ENCODE results near the gene ZNF205. TPM values are rescaled to one million over a fixed set of nuclear protein-coding genes. Genes with fewer than 3 reads are reported as not detected.
"Not testable (repeated sequence)": the region's sequence is repeated elsewhere in the genome, so short reads cannot be mapped to it uniquely, and the experiment has no call there.

Gene ZNF205
- total and polyA plus RNA-seq, 2 of the 4 experiments (the other 2 are of a cell fraction), result 8.2 to 12.7 TPM

- CTCF ChIA-PET, result interaction anchor here (2.2 kb wide), 1 partner anchor 39 kb away, joined by 7 read pairs; no protein-coding TSS in a partner anchor
- H2BK20ac ChIP-seq (ENCODE audit: low read depth, low read length); H3K4ac ChIP-seq (ENCODE audit: low read depth, low read length); H3K79me1 ChIP-seq (ENCODE audit: low read depth in 1 of 2, low read length in 2 of 2); H3K27ac ChIP-seq (ENCODE audit: insufficient read depth, low read length); H4K5ac ChIP-seq (ENCODE audit: low read depth, low read length); H3K9me1 ChIP-seq (ENCODE audit: insufficient read depth, low read length); intact Hi-C loops (cut with micrococcal nuclease); POLR2A ChIA-PET (ENCODE audit: unreplicated experiment); H3K36me3 ChIP-seq (ENCODE audit: control insufficient read depth, insufficient read depth, low read length); DNase-seq; H4K91ac ChIP-seq (ENCODE audit: insufficient read depth, low read depth, low read length); H3K4me3 ChIP-seq (ENCODE audit: insufficient read depth, low read depth, low read length); H3K23ac ChIP-seq (ENCODE audit: low read depth, low read length); H2AK5ac ChIP-seq (ENCODE audit: low read depth, low read length); H3K9ac ChIP-seq (ENCODE audit: low read depth, low read length); H3K18ac ChIP-seq (ENCODE audit: low read depth, low read length); H4K8ac ChIP-seq (ENCODE audit: low read depth in 2 of 2, low read length in 2 of 2); H4K20me1 ChIP-seq (ENCODE audit: insufficient read depth, low read length); ATAC-seq (ENCODE audit: low read depth); H2AFZ ChIP-seq (replicated peaks; ENCODE audit: low read length, poor library complexity); H3K9me3 ChIP-seq (ENCODE audit: control insufficient read depth, insufficient read depth, low read length); H3K4me2 ChIP-seq (ENCODE audit: low read depth, low read length); in situ Hi-C loops (cut with MboI; ENCODE audit: low sequenced_read_pairs); H3K56ac ChIP-seq (ENCODE audit: extremely low read depth, insufficient read depth, low read length); H3K4me1 ChIP-seq (ENCODE audit: control insufficient read depth, insufficient read depth, low read length); dilution Hi-C loops (cut with HindIII; ENCODE audit: low sequenced_read_pairs, unreplicated experiment); BruUV-seq (replicated peaks); H3K14ac ChIP-seq (replicated peaks; ENCODE audit: low read depth, low read length); H2BK120ac ChIP-seq (ENCODE audit: low read depth, low read length); H2BK5ac ChIP-seq (ENCODE audit: low read depth, low read length, poor library complexity, severe bottlenecking); H2BK15ac ChIP-seq (ENCODE audit: low read depth, low read length); H2AK9ac ChIP-seq (replicated peaks; ENCODE audit: low read depth, low read length, poor library complexity): not testable (repeated sequence)
- peaks cover 36% of the 10 kb centered on the region for H3K27me3 ChIP-seq (ENCODE audit: control insufficient read depth, insufficient read depth, low read length)
- no CpG with 5 or more reads among the region's 7 CpGs for WGBS, 2 experiments (ENCODE audit: extremely low coverage in 2 of 2, insufficient read length in 1 of 2)
Observed at GRCh38 chr16:3168729-3169128, 56.3 kb downstream of the ZNF205 start.

Small RNA genes within 50 kb of the gene (microRNA-seq; reads per million reads assigned to microRNA genes)
- gene RNU1-22P (ENCODE audit: insufficient read depth, insufficient read length), result not detected

Small RNA genes within 50 kb of the gene (small RNA-seq; reads per million reads assigned to genes)
- gene RNU1-22P, result 0 to 4.8 (median 0.15) reads per million in 5 experiments

Other genes starting within 250 kb of the ZNF205 start
- 42.3 and 48.9 TPM in 2 replicates for gene FLYWCH2, start 229.4 kb upstream of the ZNF205 start, total RNA-seq (2012; rRNA removed)
- gene FLYWCH2, start 229.4 kb upstream of the ZNF205 start, polyA plus RNA-seq (2012; rRNA removed), result 66.3 and 77.2 TPM in 2 replicates
- gene FLYWCH1, start 200.7 kb upstream of the ZNF205 start, total RNA-seq (2012; rRNA removed), result 14.3 and 16.1 TPM in 2 replicates
- 25.2 and 32.3 TPM in 2 replicates for gene FLYWCH1, start 200.7 kb upstream of the ZNF205 start, polyA plus RNA-seq (2012; rRNA removed)
- not detected in 2 replicates for gene KREMEN2, start 148.3 kb upstream of the ZNF205 start, total RNA-seq (2012; rRNA removed)
- gene KREMEN2, start 148.3 kb upstream of the ZNF205 start, polyA plus RNA-seq (2012; rRNA removed), result 0.03 and 0.11 TPM in 2 replicates
- 2.2 TPM in 2 replicates for gene PAQR4, start 143.2 kb upstream of the ZNF205 start, total RNA-seq (2012; rRNA removed)
- 10.0 and 10.1 TPM in 2 replicates for gene PAQR4, start 143.2 kb upstream of the ZNF205 start, polyA plus RNA-seq (2012; rRNA removed)
- 1.8 and 2.8 TPM in 2 replicates for gene PKMYT1, start 132.1 kb upstream of the ZNF205 start, total RNA-seq (2012; rRNA removed)
- gene PKMYT1, start 132.1 kb upstream of the ZNF205 start, polyA plus RNA-seq (2012; rRNA removed), result 14.9 and 18.7 TPM in 2 replicates
- gene CLDN9, start 99.7 kb upstream of the ZNF205 start, total RNA-seq (2012; rRNA removed), result not detected in 2 replicates
- 0.05 TPM in 1 of 2 replicates, not detected in the other for gene CLDN9, start 99.7 kb upstream of the ZNF205 start, polyA plus RNA-seq (2012; rRNA removed)
- not detected in 2 replicates for gene CLDN6, start 94.4 kb upstream of the ZNF205 start, total RNA-seq (2012; rRNA removed)
- gene CLDN6, start 94.4 kb upstream of the ZNF205 start, polyA plus RNA-seq (2012; rRNA removed), result 0.07 and 0.14 TPM in 2 replicates
- gene TNFRSF12A, start 92.2 kb upstream of the ZNF205 start, total RNA-seq (2012; rRNA removed), result 103 and 118 TPM in 2 replicates
- 304 and 346 TPM in 2 replicates for gene TNFRSF12A, start 92.2 kb upstream of the ZNF205 start, polyA plus RNA-seq (2012; rRNA removed)
- 7.2 and 9.7 TPM in 2 replicates for gene HCFC1R1, start 88.6 kb upstream of the ZNF205 start, total RNA-seq (2012; rRNA removed)
- gene HCFC1R1, start 88.6 kb upstream of the ZNF205 start, polyA plus RNA-seq (2012; rRNA removed), result 57.9 and 121 TPM in 2 replicates
- gene THOC6, start 88.6 kb upstream of the ZNF205 start, total RNA-seq (2012; rRNA removed), result 16.1 and 16.8 TPM in 2 replicates
- gene THOC6, start 88.6 kb upstream of the ZNF205 start, polyA plus RNA-seq (2012; rRNA removed), result 23.1 and 26.0 TPM in 2 replicates
- under 0.01 and 0.18 TPM in 2 replicates for gene BICDL2, start 75.6 kb upstream of the ZNF205 start, total RNA-seq (2012; rRNA removed)
- 0.17 and 0.19 TPM in 2 replicates for gene BICDL2, start 75.6 kb upstream of the ZNF205 start, polyA plus RNA-seq (2012; rRNA removed)
- gene MMP25, start 66.0 kb upstream of the ZNF205 start, total RNA-seq (2012; rRNA removed), result not detected in 2 replicates
- gene MMP25, start 66.0 kb upstream of the ZNF205 start, polyA plus RNA-seq (2012; rRNA removed), result 0.07 TPM in 2 replicates
- gene IL32, start 46.9 kb upstream of the ZNF205 start, total RNA-seq (2012; rRNA removed), result 21.7 and 25.6 TPM in 2 replicates
- gene IL32, start 46.9 kb upstream of the ZNF205 start, polyA plus RNA-seq (2012; rRNA removed), result 95.7 and 99.9 TPM in 2 replicates
- gene ZSCAN10, start 13.3 kb upstream of the ZNF205 start, total RNA-seq (2012; rRNA removed), result not detected in 2 replicates
- not detected in 2 replicates for gene ZSCAN10, start 13.3 kb upstream of the ZNF205 start, polyA plus RNA-seq (2012; rRNA removed)
- gene ZNF213, start 22.4 kb downstream of the ZNF205 start, total RNA-seq (2012; rRNA removed), result 0.56 and 0.72 TPM in 2 replicates
- gene ZNF213, start 22.4 kb downstream of the ZNF205 start, polyA plus RNA-seq (2012; rRNA removed), result 4.0 and 4.1 TPM in 2 replicates
- not detected in 2 replicates for gene OR1F1, start 75.6 kb downstream of the ZNF205 start, total RNA-seq (2012; rRNA removed)
- gene OR1F1, start 75.6 kb downstream of the ZNF205 start, polyA plus RNA-seq (2012; rRNA removed), result 0.12 and 0.27 TPM in 2 replicates
- 7.5 and 8.3 TPM in 2 replicates for gene ZNF200, start 122.6 kb downstream of the ZNF205 start, total RNA-seq (2012; rRNA removed)
- 2.8 and 3.7 TPM in 2 replicates for gene ZNF200, start 122.6 kb downstream of the ZNF205 start, polyA plus RNA-seq (2012; rRNA removed)
- gene MEFV, start 144.0 kb downstream of the ZNF205 start, total RNA-seq (2012; rRNA removed), result not detected in 2 replicates
- not detected in 2 replicates for gene MEFV, start 144.0 kb downstream of the ZNF205 start, polyA plus RNA-seq (2012; rRNA removed)
- 36.1 and 40.3 TPM in 2 replicates for gene ZNF263, start 170.9 kb downstream of the ZNF205 start, total RNA-seq (2012; rRNA removed)
- 17.1 and 20.8 TPM in 2 replicates for gene ZNF263, start 170.9 kb downstream of the ZNF205 start, polyA plus RNA-seq (2012; rRNA removed)
- 2.7 and 3.9 TPM in 2 replicates for gene TIGD7, start 192.8 kb downstream of the ZNF205 start, total RNA-seq (2012; rRNA removed)
- 2.1 and 2.5 TPM in 2 replicates for gene TIGD7, start 192.8 kb downstream of the ZNF205 start, polyA plus RNA-seq (2012; rRNA removed)
- 15.4 and 17.8 TPM in 2 replicates for gene ZNF75A, start 192.9 kb downstream of the ZNF205 start, total RNA-seq (2012; rRNA removed)
- 9.2 and 14.6 TPM in 2 replicates for gene ZNF75A, start 192.9 kb downstream of the ZNF205 start, polyA plus RNA-seq (2012; rRNA removed)
- under 0.01 TPM in 1 of 2 replicates, not detected in the other for gene OR2C1, start 243.3 kb downstream of the ZNF205 start, total RNA-seq (2012; rRNA removed)
- 0.05 TPM in 1 of 2 replicates, not detected in the other for gene OR2C1, start 243.3 kb downstream of the ZNF205 start, polyA plus RNA-seq (2012; rRNA removed)